ENCODE data around the gene YPEL2.

Gene YPEL2

GRCh38 chr17:59330053-59330942, 1.2 kb upstream of the YPEL2 start:
- peak in 1 of 2 experiments; percentile 33 for DNase-seq

GRCh38 chr17:59331929-59332748, 684 bp downstream of the YPEL2 start:
- no peak for DNase-seq

- no peak for DNase-seq
Measured at GRCh38 chr17:59332749-59333377, 1.4 kb downstream of the YPEL2 start.

- DNase-seq: no peak
Measured at GRCh38 chr17:59333836-59334235, 2.4 kb downstream of the YPEL2 start.

- DNase-seq: no peak
Measured at GRCh38 chr17:59335685-59336084, 4.2 kb downstream of the YPEL2 start.

- no peak for DNase-seq
Measured at GRCh38 chr17:59337741-59338299, 6.4 kb downstream of the YPEL2 start.

- no peak for DNase-seq
Measured at GRCh38 chr17:59338498-59338897, 7.0 kb downstream of the YPEL2 start.

GRCh38 chr17:59341922-59342321, 10.5 kb downstream of the YPEL2 start:
- no peak for DNase-seq

GRCh38 chr17:59342681-59343131, 11.3 kb downstream of the YPEL2 start:
- no peak for DNase-seq

- DNase-seq: no peak
Measured at GRCh38 chr17:59345476-59345875, 14.0 kb downstream of the YPEL2 start.

- DNase-seq: no peak
Measured at GRCh38 chr17:59346341-59346740, 14.9 kb downstream of the YPEL2 start.

GRCh38 chr17:59346876-59347407, 15.5 kb downstream of the YPEL2 start:
- DNase-seq: no peak

- DNase-seq: no peak
Measured at GRCh38 chr17:59347975-59348391, 16.5 kb downstream of the YPEL2 start.

- DNase-seq: no peak
Measured at GRCh38 chr17:59349178-59349577, 17.7 kb downstream of the YPEL2 start.

- no peak for DNase-seq
Measured at GRCh38 chr17:59353106-59353854, 21.8 kb downstream of the YPEL2 start.

GRCh38 chr17:59353936-59354755, 22.7 kb downstream of the YPEL2 start:
- no peak for DNase-seq

GRCh38 chr17:59355030-59355701, 23.7 kb downstream of the YPEL2 start:
- DNase-seq: peak in 1 of 2 experiments; percentile 35

- peak in 1 of 2 experiments; percentile 22 for DNase-seq
Measured at GRCh38 chr17:59355702-59356325, 24.4 kb downstream of the YPEL2 start.

GRCh38 chr17:59356543-59357218, 25.2 kb downstream of the YPEL2 start:
- DNase-seq: no peak
